ENCODE data around the gene ACTN4. TPM values are rescaled to one million over a fixed set of nuclear protein-coding genes. Genes with fewer than 3 reads are reported as not detected.

The ACTN4 gene
- total RNA-seq, 2 experiments from 2014 or later, result 236 to 252 TPM

GRCh38 chr19:38774181-38774950, 126.9 kb downstream of the ACTN4 start:
- POLR2A ChIA-PET, result no interaction called here
- no peak overlapping the region for H3K27ac Mint-ChIP-seq

GRCh38 chr19:38778733-38779132, 131.3 kb downstream of the ACTN4 start:
- POLR2A ChIA-PET, result no interaction called here
- DNase-seq (no peak), ATAC-seq (ENCODE audit: low read depth) (no peak)
- no peaks in the 10 kb centered on the region for H3K9me3 Mint-ChIP-seq
- H3K27ac Mint-ChIP-seq, result no peak overlapping the region
- H3K27me3 Mint-ChIP-seq, result peaks cover 15% of the 10 kb centered on the region
- no peaks in the 10 kb centered on the region for H3K36me3 Mint-ChIP-seq
- no peaks in the 10 kb centered on the region for H3K4me1 Mint-ChIP-seq
- H3K4me3 Mint-ChIP-seq, result no peak overlapping the region

More at GRCh38 chr19:38774181-38774950, 126.9 kb downstream of the ACTN4 start:
- DNase-seq (no peak), ATAC-seq (ENCODE audit: low read depth) (no peak)
- H3K9me3 Mint-ChIP-seq, result no peaks in the 10 kb centered on the region
- H3K4me3 Mint-ChIP-seq, result no peak overlapping the region
- H3K36me3 Mint-ChIP-seq, result no peaks in the 10 kb centered on the region
- peaks cover 6% of the 10 kb centered on the region for H3K27me3 Mint-ChIP-seq
- H3K4me1 Mint-ChIP-seq, result peaks cover 3% of the 10 kb centered on the region

- H3K27ac Mint-ChIP-seq, result no peak overlapping the region
- H3K4me1 Mint-ChIP-seq, result peaks cover 4% of the 10 kb centered on the region
- H3K4me3 Mint-ChIP-seq, result no peak overlapping the region
- ATAC-seq (ENCODE audit: low read depth) (no peak), DNase-seq (no peak)
- no peaks in the 10 kb centered on the region for H3K9me3 Mint-ChIP-seq
- peaks cover 17% of the 10 kb centered on the region for H3K27me3 Mint-ChIP-seq
- H3K36me3 Mint-ChIP-seq, result no peaks in the 10 kb centered on the region
- POLR2A ChIA-PET, result no interaction called here
Measured at GRCh38 chr19:38780443-38780842, 133.0 kb downstream of the ACTN4 start.

- H3K27me3 Mint-ChIP-seq, result peaks cover 17% of the 10 kb centered on the region
- H3K9me3 Mint-ChIP-seq, result no peaks in the 10 kb centered on the region
- no peak for DNase-seq
- H3K36me3 Mint-ChIP-seq, result no peaks in the 10 kb centered on the region
- ATAC-seq (ENCODE audit: low read depth), result no peak
- no peak overlapping the region for H3K27ac Mint-ChIP-seq
- H3K4me3 Mint-ChIP-seq, result no peak overlapping the region
- peaks cover 4% of the 10 kb centered on the region for H3K4me1 Mint-ChIP-seq
- POLR2A ChIA-PET, result no interaction called here
Measured at GRCh38 chr19:38781058-38781457, 133.6 kb downstream of the ACTN4 start.

Other genes starting within 250 kb of the ACTN4 start
- gene FAM98C, start 244.6 kb upstream of the ACTN4 start, total RNA-seq, result 10 to 100 TPM; 32.5 to 37.7 TPM
- gene RASGRP4, start 221.4 kb upstream of the ACTN4 start, total RNA-seq, result under 1 TPM; 0.31 to 0.80 TPM
- gene RYR1, start 214.0 kb upstream of the ACTN4 start, total RNA-seq, result 1 to 10 TPM; 2.9 to 3.5 TPM
- 100 to 1,000 TPM; 299 to 313 TPM for gene MAP4K1, start 29.7 kb upstream of the ACTN4 start, total RNA-seq
- gene EIF3K, start 28.5 kb upstream of the ACTN4 start, total RNA-seq, result 100 to 1,000 TPM; 307 to 308 TPM
- gene CAPN12, start 96.8 kb downstream of the ACTN4 start, total RNA-seq, result 10 to 100 TPM; 22.7 to 26.4 TPM
- gene LGALS7, start 125.9 kb downstream of the ACTN4 start, total RNA-seq, result not detected
- gene LGALS7B, start 141.6 kb downstream of the ACTN4 start, total RNA-seq, result not detected
- 1 to 10 TPM; 3.8 to 4.0 TPM for gene LGALS4, start 165.3 kb downstream of the ACTN4 start, total RNA-seq
- gene ECH1, start 184.1 kb downstream of the ACTN4 start, total RNA-seq, result 100 to 1,000 TPM; 184 TPM
- 100 to 1,000 TPM; 441 to 455 TPM for gene HNRNPL, start 202.3 kb downstream of the ACTN4 start, total RNA-seq
- 10 to 100 TPM; 71.3 to 74.2 TPM for gene RINL, start 230.6 kb downstream of the ACTN4 start, total RNA-seq